C4-2B (cell line): ENCODE measurements around the gene UFD1.

ENCODE experiments used
- CTCF ChIP-seq: fragments of 450-650 bp; conservative IDR thresholded peaks from 2 replicates; pipeline ENCODE4 v1.5.1; 2017; ENCODE audit warnings: mild to moderate bottlenecking
- ZFX ChIP-seq: fragments of 450-650 bp; IDR thresholded peaks from 2 replicates; pipeline ENCODE4 v1.6.1; 2017

- TF ChIP-seq CTCF (no peak), ZFX (no peak)
Measured at GRCh38 chr22:19513823-19514222, 34.8 kb upstream of the UFD1 start.
